Measurements from ENCODE around the gene PEAK3.

Gene PEAK3, protein sequence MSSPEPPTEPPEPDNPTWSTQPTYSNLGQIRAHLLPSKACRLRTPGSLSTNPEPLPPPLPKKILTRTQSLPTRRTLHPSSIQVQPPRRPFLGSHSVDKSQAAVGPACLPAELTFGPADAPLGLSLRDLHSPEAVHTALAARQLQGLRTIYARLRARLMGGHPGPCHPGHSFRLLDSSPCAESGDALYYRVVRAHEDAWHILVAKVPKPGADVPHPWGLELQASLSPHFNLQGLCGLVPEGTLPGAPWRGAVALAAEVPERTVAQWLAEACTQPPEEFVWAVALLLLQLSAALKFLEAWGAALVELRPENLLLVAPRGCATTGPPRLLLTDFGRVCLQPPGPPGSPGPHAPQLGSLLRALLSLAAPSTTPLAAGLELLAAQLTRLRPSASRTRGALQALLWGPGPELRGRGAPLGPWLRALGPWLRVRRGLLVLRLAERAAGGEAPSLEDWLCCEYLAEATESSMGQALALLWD

DNA sequence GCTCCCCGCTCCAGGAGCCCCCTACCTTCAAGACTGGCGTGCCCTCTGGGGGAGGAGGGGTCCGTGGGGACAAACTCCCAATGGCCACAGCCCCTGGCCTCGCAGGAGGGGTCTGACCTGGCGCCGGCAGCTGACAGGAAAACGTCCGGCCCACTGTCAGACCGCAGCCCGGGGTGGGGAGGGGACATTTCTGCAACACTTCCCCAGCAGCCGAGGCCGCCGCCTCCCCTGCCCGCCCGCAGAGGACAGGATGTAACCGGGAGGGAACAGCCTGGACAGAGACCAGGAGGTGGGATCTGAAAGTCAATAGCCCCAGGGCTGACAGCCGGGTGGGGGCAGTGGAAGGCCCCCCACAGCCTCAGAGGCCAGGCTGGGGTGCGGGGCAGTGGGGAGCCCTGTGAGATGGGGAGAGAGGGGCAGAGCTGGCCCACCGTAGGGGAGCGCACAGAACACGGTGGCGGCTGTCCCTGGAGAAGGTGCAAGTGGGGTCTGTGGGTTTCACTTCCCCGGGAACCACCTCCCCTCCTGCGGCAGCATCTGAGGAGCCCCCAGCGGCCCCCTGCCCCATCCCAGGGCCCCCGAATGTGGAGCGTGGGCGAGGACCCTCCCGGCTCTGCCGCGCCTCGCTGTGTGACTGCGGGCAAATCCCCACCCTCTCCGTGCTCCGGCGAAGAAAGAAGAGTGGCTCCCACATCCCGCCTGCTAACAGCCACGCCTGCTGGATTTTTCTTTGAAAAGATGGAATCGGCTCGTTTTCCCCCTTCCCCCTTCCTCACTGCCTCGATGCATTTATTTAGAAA, at the start of gene PEAK3:
Gene PEAK3, minus strand, starts transcription at position 114 of the 800 bp plus-strand sequence. CDS start 1,244 bp downstream, outside the sequence.
- FAIRE-seq, result no peak

- no peak for FAIRE-seq
Measured at GRCh38 chr19:2330632-2331284, 48.8 kb upstream of the PEAK3 start.

- FAIRE-seq, result no peak
Measured at GRCh38 chr19:2330255-2330631, 48.3 kb upstream of the PEAK3 start.

DNA sequence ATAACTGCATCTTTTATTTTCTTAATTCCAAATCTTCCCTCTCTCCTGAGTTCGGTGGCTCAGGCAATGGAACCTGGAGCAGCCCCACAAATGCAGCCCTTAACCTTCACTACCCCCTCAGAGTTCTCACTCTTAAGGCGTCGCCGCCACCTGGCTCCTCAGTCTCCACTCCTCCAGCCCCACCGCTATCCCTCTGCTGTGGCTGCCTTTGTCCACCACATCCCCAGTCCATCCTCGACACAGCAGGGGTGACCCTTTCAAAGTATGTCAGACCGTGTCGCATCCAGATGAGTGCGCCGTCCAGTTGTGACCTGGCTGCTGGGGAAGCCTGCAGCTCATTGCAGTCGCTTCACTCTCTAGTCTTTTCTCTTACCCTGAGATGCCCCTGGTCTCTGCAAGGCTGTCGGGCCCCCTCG, 47.5 kb upstream of the PEAK3 start:
- no peak for FAIRE-seq

DNA sequence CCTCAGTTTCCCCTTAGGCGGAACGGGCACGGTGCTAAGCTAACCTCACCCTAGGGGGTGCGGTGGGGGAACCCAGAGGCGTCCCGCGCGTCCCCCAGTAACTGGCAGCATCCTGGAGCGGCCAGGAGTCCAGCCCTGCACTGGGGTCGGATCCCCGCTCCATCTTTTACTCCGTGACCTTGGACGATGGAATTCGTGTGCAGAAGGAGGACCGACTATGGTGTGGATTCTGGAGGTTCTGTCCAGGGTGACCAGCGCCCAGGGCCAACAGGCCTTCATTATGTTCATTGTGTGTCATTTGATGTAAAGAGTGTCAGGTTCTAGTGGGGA, 47.1 kb upstream of the PEAK3 start:
- FAIRE-seq, result no peak

DNA sequence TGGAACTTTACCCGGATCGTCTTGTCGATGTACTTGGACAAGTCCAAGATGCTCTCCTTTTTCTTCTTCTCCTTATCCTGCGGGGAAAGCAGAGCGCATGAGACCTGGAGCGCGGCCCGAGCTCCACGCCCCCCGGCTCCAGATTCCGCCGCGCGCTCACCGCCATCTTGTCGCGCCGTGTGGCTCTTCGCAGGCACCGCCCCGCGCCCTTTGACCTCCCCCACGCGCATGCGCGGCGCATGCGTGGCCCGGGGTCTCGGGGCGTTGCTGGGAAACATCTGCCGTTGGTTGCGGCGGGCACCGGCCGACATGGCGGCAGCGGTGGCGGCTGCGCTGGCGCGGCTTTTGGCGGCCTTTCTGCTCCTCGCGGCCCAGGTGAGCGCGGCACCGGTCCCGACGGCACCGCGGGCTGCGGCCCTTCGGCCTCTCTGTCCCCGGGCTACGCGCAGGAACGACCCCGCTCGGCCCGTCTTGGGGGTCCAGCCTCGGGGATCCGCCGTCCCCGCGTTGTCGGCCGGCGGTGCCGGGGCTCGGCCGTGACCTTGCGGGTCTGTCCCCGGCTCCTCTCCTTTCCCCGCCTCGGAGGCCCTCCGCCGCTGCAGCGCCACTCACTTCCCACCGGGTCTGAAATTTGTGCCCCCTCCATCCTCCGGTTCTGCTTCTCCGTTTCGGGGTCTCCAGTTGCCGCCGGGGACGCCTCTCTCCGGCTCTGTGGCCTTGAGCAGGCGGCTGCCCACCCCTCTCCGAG, 46.6 kb upstream of the PEAK3 start, which contains the start of the genes LSM7 and SPPL2B:
Gene LSM7, minus strand, starts transcription at position 186 of the 748 bp plus-strand sequence. Its CDS starts 20 bp downstream, at position 166.
Gene SPPL2B, plus strand, starts transcription at position 284 of the 748 bp plus-strand sequence. Its CDS starts 26 bp downstream, at position 310.
- no peak for FAIRE-seq

GRCh38 chr19:2327773-2328400, 45.9 kb upstream of the PEAK3 start:
- peak; percentile 78 for FAIRE-seq

GRCh38 chr19:2326699-2327360, 44.9 kb upstream of the PEAK3 start:
- FAIRE-seq, result no peak

GRCh38 chr19:2325281-2326046, 43.5 kb upstream of the PEAK3 start:
- no peak for FAIRE-seq

DNA sequence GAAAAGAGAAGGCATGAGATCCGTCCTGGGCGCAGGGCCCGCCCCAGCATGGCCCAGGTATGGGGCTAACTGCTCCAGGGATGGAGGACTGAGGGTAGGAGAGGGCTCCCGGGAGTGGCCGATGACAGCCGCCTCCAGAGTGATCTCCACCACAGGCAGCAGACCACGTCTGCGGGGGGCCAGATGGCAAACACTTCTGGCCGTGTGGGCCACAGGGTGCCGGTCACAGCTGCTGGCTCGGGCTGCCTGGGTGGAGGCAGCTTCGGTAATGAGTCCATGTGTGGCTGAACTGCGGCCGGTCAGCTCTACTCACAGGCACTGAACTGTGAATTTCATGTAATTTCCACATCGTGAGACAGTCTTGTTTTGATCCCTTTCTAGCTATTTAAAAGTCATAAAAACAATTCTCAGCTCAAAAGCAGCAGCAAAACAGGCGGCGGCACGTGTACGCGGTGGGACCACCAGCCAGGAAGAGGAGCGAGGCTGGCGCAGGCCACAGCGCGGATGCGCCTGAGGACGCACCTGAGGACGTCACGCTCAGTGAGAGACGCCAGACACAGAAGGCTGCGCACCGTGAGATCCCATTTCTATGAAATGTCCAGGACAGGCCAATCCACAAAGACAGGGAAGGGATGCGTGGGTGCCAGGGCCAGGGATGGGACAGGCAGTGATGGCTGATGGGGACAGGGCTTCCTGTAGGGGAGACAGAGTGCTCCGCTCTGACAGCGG, 42.4 kb upstream of the PEAK3 start:
- no peak for FAIRE-seq

DNA sequence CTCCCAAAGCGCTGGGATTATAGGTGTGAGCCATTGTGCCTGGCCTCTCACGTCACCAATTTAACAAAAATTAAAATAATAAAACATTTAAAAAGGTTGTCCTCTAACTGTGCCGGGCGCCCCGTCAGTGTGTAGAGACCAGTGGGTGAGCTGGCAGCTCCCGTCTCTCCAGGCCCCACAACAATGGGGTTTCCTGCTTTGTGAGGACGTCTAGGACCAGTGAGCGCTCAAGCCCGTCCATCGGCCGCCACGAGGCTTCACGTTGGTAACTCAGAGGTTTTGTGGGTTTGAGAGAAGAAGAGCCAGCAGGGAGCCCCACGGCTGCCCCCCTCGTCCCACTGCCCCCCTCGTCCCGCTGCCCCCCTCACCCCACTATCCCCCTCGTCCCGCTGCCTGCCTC, 41.7 kb upstream of the PEAK3 start:
- no peak for FAIRE-seq

DNA sequence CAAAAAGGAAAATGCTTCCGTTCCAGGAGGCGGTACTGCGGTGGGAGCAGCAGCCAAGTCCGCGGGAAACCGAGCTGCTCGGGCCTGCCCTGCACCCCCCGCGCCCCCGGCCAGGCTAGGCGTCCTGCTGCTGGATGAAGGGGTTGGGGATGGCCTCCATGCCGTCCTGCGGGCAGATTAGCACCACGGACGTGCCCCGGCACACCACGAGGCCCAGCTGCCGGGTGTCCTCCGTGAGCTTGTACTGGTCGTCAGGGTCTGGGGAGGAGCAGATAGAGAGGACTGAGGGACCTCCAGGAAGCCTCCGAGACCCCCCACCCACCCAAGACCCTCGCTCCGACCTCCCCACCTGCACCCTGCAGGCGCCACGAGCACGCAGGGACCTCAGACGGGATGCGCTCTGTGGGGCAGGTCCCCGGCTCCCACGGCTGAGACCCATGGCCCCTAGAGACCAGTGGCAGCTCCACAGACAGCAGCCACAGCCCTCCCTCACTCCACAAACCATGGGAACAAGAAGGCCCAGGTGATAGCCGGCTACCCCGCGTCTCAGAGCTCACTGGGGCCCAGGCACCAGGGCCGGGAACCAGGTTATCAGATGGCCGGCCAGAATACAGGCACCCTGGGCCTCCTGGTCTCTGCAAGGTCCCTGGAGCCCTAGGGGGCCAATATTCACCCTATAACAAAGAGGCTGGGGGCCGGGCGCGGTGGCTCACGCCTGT, 39.7 kb upstream of the PEAK3 start:
- FAIRE-seq, result no peak

GRCh38 chr19:2320939-2321338, 39.0 kb upstream of the PEAK3 start:
- FAIRE-seq, result no peak

DNA sequence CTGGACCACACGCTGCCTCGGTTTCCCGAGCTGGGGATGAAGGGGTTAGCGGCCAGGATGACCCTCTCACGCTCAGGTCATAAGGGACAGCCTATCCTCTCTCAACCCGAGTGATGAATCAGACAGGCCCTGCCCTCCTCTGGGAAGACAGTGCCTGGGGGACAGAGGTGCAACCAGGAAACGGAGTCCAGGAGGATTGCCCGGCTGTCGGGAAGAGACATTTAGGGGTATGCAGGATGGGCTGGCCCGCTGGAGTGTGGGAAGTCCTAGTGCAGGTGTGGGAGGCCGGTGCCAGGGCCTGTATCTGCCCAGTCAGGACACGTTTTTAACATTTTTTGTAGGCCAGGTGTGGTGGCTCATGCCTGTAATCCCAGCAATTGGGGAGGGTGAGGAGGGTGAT, 38.1 kb upstream of the PEAK3 start:
- no peak for FAIRE-seq

GRCh38 chr19:2319551-2319950, 37.6 kb upstream of the PEAK3 start:
- FAIRE-seq, result no peak

GRCh38 chr19:2318923-2319322, 36.9 kb upstream of the PEAK3 start:
- no peak for FAIRE-seq

DNA sequence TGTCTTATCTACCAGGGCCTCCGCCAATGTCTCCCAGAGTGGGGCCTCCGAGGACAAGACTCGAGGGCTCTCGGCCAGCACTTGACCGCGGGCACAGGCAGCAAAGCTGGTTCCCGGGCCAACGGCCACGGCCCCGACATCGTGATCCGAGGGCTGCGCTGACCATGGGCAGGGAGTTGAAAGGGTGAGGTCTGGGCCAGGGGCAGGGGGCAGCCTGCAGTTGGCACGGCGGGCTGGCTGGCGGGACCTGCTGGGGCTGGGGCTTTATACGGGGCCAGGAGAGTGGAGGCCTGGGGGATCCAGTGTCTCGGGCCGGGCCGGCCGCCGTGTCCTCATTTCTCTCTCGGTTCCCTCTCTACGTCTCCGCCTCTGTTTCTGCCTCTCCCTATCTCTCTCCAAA, 35.8 kb upstream of the PEAK3 start:
- no peak for FAIRE-seq

DNA sequence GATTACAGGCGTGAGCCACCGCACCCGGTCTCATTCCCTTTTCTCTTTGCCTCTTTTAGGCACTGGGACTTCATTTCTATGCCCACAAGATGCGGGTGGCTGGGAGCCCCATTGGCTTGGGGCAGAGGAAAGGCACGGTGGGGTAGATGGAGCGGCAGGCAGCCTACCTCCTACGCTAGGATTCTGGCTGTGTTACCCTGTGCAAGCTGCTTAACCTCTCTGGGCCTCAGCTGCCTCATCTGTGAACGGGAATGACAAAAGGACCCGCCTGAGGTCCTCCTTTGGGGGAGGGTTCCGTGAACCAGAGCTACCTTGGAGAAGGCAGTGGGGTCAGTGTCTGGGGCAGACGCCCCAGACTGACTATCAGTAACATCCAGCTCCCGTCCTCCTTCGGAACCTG, 35.3 kb upstream of the PEAK3 start:
- FAIRE-seq, result no peak

DNA sequence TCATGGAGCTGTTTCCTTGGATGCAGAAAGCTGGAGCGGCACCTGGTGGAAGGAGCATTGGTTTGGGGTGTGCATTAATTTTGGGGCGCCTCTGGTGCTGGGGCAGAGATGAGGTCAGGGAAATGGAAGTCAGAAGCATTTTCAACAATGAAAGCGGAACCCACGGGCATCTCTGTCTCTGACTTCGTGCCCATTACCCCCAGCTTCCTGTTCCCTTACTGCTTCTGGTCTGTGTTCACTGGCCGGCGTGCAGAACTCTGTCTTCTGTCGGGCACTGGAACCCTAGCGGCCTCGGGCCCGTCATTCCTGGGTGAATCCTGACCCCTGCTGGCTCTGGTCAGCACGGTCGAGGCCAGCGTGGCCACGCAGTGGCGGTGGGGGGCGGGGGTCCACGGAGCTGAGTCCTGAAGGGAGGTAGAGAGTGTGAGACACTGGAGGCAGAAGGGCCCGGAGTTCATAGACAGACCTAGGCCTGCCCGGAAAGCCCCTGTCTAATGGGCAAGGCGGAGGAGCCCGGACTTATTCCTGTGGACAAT, 33.9 kb upstream of the PEAK3 start:
- no peak for FAIRE-seq
